HG03378 (cell line): ENCODE measurements around the gene STIM2.

Source experiments
- ATAC-seq: cut with Tn5 transposase; IDR thresholded peaks from one replicate; pipeline ENCODE4 v1.9.1; 2021; ENCODE audit warnings: mild to moderate bottlenecking, moderate library complexity; ENCODE audit not compliant: unreplicated experiment

STIM2 gene

DNA sequence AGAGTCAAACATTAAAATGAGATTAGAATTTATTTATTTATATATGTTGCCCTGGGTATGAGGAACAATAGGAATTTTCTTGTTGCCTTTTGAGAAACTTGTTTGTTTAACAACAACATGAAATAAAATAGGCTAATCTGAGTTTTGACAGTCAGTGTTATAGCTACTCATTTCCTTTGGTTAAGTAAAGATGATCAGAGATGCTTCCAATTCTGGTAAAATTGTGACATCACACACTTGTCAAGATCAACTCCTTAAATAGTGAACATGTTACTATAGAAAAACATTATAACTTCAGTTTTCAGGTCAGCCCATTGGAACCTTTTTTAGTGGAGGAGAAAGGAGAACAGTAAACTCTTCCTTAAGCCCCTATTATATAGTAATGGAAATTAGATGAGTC lies 136.1 kb downstream of the STIM2 start:
- no peak for ATAC-seq

DNA sequence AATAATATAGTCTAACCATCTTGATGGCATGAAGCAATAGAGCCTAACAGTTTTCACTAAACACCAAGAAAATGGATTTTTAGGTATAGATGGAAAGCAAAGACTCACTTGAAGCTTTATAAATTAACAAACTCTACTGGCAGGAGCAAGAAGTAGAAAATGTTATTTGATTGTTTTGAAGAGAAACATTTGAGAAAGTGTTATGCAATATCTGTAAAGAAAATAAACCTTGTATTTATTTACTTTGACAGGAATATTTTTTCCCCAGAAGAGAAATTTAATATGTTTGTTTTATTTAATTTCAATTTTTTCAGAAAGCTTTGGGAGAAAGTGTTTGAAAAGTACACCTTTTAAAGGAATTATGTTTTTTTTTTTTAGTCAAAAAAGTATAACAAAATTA lies 139.0 kb downstream of the STIM2 start:
- no peak for ATAC-seq

DNA sequence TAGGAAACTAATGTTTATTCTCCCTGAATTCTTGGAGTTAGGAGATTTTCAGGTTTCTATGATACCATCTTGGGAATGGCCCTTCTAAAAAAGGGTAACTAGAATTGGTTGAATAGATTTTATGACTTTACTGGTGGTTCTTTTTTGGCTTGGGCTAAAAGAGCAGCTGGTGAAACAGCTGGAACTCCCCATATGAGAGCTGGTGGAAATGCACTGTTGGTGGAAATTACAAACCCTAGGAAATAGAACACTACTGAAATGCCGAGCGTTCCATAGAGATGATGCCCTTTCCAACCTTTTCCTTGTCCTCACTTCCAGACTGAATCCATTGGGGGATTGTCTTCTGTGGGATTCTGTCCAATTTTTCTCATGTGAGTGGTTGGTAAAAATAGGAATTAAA lies 139.5 kb downstream of the STIM2 start:
- ATAC-seq: no peak

DNA sequence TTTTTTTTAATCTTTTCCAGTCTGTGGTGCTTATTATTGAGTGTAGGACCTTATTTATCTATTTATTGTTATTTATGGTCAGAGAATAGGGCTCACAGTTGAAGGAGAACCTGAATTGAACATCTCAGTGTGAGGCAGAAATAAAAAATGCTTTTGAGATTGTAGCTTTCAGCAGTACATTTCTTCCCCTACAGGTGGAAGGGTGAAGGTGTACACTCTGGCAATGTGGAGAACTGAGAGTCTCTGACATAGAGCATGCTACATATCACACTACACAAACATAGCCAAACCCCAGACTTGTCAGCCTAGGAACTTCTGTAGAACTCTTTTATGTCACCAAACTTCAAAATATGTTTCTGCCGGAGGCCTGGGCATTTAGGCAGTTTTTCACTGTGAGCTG lies 140.2 kb downstream of the STIM2 start:
- peak; percentile 88 for ATAC-seq

DNA sequence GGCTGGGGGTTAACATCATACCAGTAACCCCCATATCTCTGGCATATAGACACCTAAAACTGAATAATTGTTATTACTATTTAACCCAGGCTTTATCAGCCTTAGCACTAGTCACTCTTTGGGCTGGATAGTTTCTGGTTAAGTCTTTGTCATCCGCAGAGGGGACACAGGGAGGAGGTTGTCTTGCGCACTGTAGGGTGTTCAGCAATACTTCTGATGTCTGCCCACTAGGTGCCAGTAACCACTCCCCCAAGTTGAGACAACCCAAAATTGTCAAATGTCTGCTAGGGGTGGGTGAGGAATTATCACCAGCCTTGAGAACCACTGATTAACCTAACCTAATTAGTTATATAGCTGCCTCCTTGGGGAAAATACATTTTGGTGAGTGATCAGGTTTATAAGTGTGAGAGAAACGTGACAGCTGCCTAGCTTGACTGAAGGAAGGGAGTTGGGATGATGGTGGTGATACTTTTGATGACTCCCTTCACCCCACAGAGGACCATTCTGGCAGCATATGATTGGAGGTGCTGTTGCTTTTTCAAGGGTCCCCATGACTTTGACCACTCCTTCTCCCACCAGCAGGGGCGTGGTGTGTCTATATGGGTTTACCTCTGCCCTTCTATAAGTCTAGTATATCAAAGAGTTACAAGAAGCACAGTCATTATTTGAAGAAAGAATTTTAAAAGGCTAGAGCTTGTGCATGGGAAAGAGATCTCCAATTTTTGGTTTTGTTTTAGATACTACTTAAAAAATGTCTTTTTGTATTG lies 140.9 kb downstream of the STIM2 start:
- ATAC-seq: no peak

DNA sequence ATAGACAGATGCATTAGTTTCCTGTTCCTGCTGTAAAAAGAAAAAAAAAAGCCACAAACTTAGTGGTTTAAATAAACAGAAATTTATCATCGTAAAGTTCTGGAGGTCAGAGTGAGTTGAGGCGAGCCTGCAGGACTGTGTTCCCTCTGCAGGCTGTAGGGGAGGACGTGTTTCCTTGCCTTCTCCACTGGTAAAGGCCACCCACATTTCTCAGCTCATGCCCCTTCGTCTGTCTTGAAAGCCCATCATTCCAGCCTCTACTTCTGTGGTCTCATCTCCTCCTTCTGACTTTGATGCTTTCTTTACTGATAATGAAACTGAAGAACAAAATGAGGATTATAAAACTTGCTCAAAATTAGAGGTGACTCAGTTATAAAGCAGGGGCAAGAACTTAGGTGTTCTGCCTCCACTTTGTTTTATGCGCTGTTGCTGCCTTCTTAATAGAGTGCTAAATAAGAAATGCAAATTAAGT lies 143.0 kb downstream of the STIM2 start:
- no peak for ATAC-seq

GRCh38 chr4:27005501-27005900 lies 144.9 kb downstream of the STIM2 start:
- no peak for ATAC-seq

- no peak for ATAC-seq
These were observed 145.4 kb downstream of the STIM2 start for GRCh38 chr4:27005905-27006590.

GRCh38 chr4:27006646-27007045 lies 146.0 kb downstream of the STIM2 start:
- ATAC-seq: no peak

- no peak for ATAC-seq
These were observed 146.9 kb downstream of the STIM2 start for GRCh38 chr4:27007507-27007906.

GRCh38 chr4:27008679-27009078 lies 148.0 kb downstream of the STIM2 start:
- ATAC-seq: no peak

GRCh38 chr4:27009539-27009938 lies 148.9 kb downstream of the STIM2 start:
- no peak for ATAC-seq

DNA sequence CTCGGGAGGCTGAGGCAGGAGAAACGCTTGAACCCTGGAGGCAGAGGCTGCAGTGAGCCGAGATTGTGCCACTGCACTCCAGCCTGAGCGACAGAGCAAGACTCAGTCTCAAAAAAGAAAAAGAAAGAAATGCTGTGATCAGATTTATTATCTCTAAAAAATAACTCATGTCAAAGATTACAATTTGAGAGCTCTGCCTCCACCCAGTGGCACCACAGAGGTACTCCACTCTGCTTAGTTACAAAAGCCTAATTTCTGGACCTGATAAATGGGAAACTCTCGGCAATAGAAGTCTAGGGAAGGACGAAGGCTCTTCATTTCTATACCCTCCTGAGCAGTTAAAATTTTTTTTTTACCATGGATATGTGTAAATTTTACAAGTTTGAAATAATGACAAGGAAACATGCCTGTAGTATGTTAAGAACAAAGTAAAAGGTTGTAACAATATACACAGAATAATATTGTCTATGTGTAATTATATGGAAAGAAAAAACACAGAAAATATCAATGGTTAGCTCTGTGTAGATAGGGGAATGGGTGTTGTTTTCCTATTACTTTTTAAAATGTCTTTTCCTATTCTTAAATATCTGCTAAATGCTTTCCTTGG lies 149.8 kb downstream of the STIM2 start:
- ATAC-seq: peak; percentile 85

- no peak for ATAC-seq
These were observed 150.8 kb downstream of the STIM2 start for GRCh38 chr4:27011401-27011800.

- ATAC-seq: no peak
These were observed 152.4 kb downstream of the STIM2 start for GRCh38 chr4:27013012-27013411.

- no peak for ATAC-seq
These were observed 155.9 kb downstream of the STIM2 start for GRCh38 chr4:27016551-27016950.

GRCh38 chr4:27017623-27018022 lies 157.0 kb downstream of the STIM2 start:
- no peak for ATAC-seq

DNA sequence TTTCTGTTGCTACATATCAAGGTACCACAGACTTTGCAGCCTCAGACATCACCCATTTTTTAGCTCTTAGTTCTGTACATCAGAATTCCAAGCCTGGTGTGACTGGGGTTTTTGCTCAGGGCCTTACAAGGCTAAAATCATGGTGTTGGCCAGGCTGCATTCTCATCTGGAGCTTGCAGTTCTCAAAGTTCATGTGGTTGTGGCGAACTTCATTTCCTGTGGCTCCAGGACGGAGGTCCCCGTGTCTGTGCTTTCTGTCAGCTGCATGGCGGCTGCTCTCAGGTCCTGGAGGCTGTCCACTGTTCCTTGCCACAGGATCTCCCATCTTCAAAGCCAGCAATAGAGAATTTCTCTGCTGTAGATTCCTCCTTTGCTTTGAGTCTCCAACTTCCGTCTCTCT lies 157.4 kb downstream of the STIM2 start:
- ATAC-seq: no peak

DNA sequence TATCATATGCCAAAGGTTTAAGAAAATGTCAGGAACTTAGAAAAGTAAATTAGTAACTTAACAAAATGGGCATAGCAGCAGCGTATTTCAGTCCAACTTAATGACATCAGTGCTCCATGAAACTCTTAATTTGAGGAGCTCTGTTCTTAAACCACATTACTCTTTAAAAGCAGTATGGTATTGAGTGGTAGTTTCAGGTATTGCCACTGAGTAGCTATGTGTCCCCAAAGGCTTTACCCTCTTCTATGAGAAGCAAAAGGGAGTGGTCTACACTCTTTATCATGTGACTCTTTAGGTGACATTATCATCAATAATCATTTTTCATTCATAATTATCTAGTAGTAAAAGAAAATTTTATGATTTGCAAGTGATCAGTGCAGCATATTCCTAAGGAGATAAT lies 158.3 kb downstream of the STIM2 start:
- no peak for ATAC-seq

DNA sequence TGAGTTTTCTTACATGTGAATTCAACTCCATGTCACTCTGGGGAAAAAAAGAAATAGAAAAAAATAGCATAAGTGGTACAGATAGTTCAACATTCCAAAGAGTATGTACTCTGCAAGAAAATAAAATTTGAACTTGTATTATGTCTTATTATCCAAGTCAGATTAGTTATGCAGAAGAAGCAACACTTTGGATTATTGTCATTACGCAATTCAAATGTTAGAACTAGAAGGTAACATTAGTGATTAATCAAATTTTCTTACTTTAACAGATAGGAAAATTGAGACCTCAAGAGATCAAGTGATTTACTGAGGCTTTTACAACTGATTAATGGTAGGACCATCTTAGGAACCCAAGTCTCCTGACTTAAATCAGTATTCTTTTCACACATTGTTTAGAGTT lies 159.1 kb downstream of the STIM2 start:
- no peak for ATAC-seq

DNA sequence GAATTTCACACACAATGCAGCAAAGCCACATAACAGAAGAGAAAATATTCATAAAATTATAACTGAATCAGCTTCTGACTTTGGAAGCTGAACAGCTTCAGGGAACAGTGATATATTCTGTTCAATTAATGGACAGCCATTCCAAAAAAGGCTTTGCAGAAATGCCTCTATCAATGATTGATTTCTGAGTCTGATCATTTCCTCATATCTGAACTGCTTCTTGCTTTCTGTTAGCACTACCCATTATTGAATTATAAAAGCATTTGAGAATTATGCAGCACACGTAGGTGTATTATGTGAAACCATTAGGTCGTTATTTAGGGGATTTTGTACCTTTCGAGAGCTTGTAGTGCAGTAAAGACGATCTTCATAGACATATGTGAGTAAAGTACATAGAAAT lies 159.6 kb downstream of the STIM2 start:
- ATAC-seq: no peak

- no peak for ATAC-seq
These were observed 160.0 kb downstream of the STIM2 start for GRCh38 chr4:27020603-27021002.
